Measurements from ENCODE around the gene AGBL2.

AGBL2 gene

GRCh38 chr11:47628026-47628425, 87.1 kb downstream of the AGBL2 start:
- DNase-seq, result no peak

GRCh38 chr11:47626234-47626633, 88.9 kb downstream of the AGBL2 start:
- no peak for DNase-seq

DNA sequence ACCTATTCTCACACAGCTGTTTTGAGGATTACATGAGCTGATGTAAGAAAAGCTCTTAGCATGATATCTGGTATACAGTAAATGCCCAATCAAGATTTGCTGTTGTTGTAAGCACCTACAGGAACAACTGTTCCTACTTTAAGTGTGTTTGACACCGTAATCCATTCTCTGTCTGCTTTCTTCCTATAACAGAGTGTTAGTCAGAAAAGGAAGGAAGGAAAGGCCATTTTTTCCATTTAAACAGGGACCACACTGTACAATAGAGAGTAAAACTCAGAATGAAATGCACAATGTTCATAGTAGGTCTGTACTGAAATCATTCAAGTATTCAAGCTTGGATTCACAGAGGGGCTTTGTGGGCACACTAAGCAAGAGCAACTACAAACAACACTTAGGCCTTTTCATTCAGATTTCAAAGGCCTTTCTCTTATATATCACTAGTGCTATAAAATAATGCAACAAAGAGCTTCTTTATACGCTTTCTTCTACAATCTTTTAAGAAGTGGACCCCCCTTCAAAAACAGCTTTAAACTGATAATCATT, 94.3 kb downstream of the AGBL2 start:
- no peak for DNase-seq

GRCh38 chr11:47617417-47617809, 97.8 kb downstream of the AGBL2 start:
- DNase-seq, result no peak

DNA sequence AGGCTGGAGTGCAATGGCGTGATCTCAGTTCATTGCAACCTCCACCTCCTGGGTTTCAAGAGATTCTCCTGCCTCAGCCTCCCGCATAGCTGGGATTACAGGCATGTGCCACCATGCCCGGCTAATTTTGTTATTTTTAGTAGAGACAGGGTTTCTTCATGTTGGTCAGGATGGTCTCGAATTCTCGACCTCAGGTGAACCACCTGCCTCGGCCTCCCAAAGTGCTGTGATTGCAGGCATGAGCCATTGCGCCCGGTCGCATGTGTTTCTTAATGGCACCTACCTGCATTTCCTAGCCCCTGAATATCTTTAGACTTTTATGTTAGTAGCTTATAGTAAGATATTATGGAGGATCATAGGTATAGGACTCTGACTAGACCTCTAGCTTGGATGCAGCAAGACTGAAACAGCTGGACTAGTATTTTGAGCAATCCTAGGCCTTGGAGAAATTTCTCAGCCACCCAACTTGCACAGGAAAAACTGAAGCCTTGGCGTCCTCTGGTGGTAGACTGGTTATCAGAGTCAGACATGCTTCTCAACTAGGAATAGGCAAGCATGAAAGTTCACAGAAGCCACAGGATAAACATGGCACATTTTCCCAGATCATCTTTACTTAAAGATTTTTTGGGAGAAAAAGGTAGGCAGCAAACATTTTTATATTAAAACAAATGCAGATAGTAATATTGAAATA, 98.3 kb downstream of the AGBL2 start:
- no peak for DNase-seq

- DNase-seq, result no peak
Measured at GRCh38 chr11:47615249-47615648, 99.9 kb downstream of the AGBL2 start.

GRCh38 chr11:47611348-47611794, 103.8 kb downstream of the AGBL2 start:
- no peak for DNase-seq

- no peak for DNase-seq
Measured at GRCh38 chr11:47609675-47610074, 105.5 kb downstream of the AGBL2 start.
